SK-N-MC (cell line): ENCODE measurements around the gene CLCN1.

ENCODE experiments used
- EZH2 ChIP-seq: fragments of 200-600 bp; sonication (generic); IDR thresholded peaks from one replicate; pipeline ENCODE4 v1.6.1; 2017; ENCODE audit warnings: antibody characterized with exemption
- POLR2AphosphoS5 ChIP-seq: IDR thresholded peaks from 2 replicates; pipeline ENCODE4 v1.6.1; 2012; ENCODE audit warnings: mild to moderate bottlenecking, low read depth, low read length, borderline replicate concordance

DNA sequence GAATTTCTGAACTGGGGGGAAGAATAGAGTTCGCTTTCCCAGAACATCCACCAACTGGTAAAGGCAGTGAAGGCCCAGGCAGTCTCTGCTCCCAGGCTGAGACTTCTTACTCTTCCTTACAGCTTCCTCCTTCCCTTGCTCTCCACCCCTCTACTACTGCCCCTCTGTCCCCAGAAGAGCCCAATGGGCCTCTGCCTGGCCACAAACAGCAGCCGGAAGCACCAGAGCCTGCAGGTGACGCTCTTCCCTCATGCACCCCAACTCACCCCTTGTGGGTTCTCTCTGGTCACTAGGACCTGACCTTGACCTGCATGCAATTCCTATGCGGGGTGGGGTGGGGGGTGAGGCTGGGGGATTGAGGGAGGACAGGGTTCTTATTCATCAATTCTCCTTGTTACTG lies 30.1 kb downstream of the CLCN1 start:
- TF ChIP-seq POLR2AphosphoS5 (no peak), EZH2 (no peak)
